GM21576 (cell line): ENCODE measurements around the gene GNRH2.
"Not testable (repeated sequence)": the region's sequence is repeated elsewhere in the genome, so short reads cannot be mapped to it uniquely, and the experiment has no call there.

Source experiments
- ATAC-seq: cut with Tn5 transposase; IDR thresholded peaks from one replicate; pipeline ENCODE4 v1.9.1; 2021; ENCODE audit warnings: mild to moderate bottlenecking, moderate library complexity; ENCODE audit not compliant: unreplicated experiment

The GNRH2 gene

DNA sequence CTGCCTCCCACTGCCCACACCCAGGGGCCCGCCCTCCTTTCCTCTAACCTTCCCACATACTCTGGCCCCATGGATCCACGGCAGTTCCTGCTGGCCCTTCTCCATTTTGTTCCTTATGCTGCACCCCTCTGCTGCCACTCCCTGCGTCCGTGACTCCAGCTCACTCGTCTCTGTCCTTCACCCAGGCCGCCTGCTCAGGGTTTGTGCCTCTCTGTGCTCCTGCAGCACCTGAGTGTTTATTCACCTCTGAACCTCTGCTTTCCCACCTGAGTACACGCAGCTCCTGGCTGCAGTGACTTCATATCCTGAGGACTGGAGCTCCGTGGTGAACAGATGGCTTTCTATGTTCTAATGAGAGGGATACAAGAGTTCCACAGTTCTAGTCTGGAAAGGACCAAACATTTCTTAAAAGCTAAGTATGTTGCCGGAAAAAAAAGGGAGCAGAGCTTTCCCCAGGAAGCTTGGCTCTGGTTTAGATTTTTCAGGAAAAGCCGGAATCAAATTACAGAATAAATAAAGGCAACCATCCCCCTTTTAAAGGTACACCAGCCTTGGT lies 1.5 kb upstream of the GNRH2 start:
- ATAC-seq, result no peak

DNA sequence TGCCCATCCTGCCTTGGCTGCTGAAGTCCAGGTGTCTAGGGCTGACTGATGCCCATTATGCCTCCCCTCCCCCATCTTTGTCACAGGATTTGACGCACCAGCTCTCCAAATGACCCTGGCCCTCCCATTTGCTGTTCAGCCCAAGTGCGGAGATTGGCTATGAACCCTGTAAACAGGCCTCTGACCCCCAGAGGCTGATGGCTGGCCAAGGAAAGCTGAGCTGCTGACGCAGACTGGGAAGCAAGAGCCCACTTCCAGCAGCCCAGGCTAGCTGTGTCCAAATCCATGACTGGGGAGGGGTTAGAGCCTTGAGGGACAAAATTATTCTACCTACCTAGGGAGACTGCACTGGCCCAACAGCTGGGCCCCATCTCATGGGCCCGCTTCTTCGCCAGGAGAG lies 797 bp upstream of the GNRH2 start:
- ATAC-seq, result no peak

DNA sequence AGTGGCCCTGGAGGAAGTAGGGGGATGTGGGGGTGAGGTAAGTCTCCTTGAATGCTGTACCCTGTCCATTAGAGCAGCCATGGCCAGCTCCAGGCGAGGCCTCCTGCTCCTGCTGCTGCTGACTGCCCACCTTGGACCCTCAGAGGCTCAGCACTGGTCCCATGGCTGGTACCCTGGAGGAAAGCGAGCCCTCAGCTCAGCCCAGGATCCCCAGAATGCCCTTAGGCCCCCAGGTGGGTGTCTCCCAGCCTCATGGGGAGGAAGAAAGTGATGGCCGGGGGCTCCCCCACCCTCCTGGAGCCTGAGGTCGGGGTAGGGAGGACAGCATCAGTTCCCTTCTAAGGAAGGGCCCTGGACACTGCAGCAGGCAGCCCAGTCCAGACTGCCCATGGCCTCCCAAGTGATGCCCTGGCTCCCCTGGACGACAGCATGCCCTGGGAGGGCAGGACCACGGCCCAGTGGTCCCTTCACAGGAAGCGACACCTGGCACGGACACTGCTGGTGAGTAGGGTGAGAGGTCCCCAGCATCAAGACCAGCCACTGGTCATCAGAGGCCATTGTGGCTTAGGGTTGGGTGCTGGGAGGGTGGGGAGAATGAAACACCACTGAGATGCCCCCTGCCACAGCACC lies 1.0 kb downstream of the GNRH2 start:
- ATAC-seq, result no peak

DNA sequence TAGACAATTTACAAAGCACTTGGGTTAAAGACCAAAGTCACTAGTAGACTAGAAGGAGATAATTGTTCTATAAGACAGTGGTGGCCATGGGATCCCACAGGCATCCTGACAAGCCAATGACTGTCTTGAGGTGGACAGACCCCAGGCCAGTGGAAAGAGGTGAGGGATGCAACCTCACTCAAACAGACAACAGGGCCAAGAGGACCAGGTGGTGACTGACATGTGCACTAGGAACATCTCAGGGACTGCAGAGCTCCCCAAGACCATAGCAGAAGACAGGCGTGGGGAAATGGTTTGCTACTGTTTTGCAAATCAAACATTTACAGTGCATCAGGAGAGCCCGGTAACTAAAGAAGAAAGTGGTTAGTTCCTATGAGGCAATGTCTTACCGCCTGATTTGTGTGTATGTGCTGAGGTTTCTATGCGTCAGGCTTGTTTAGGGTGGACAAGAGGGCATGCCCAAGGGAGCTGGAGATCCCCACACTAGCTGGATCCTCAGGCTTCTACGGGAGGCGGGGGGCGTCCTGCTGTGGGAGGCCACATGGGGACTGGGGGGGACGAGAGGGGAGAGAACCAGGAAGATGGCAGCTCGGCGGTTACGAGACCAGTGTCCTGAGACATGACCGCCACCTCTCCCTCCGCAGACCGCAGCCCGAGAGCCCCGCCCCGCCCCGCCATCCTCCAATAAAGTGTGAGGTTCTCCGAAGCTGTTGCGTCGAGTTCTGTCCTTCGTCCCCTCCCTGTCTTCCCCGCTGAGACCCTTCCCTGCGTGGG lies 1.8 kb downstream of the GNRH2 start:
- peak; percentile 30 for ATAC-seq

DNA sequence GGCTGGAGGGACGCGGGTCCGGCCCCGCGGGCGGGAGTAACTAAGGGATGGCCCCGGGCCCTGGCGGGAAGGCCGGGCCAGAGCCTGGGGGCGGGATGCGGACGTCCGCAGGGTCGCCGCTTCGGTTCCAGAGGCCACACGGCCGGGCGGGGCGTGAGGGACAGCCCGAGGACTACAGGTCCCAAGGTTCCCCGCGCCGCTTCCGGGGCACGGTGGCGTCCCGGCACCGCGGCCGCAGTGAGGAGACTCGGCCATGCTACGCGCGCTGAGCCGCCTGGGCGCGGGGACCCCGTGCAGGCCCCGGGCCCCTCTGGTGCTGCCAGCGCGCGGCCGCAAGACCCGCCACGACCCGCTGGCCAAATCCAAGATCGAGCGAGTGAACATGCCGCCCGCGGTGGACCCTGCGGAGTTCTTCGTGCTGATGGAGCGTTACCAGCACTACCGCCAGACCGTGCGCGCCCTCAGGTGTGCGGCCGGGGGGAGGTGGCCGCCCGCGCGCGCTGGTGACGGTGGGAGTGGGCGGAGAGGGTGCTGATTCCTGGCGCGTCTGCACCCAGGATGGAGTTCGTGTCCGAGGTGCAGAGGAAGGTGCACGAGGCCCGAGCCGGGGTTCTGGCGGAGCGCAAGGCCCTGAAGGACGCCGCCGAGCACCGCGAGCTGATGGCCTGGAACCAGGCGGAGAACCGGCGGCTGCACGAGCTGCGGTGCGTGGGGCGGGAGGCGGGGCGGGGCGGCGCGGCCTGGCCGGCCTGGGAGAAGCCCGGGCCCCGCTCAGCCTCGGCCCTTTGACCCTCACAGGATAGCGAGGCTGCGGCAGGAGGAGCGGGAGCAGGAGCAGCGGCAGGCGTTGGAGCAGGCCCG lies 2.6 kb downstream of the GNRH2 start, which contains the start of gene MRPS26:
Gene MRPS26 (plus strand): TSS at position 237 of the 861 bp plus-strand sequence. CDS start 17 bp downstream, at position 254.
- peak; percentile 86 for ATAC-seq

DNA sequence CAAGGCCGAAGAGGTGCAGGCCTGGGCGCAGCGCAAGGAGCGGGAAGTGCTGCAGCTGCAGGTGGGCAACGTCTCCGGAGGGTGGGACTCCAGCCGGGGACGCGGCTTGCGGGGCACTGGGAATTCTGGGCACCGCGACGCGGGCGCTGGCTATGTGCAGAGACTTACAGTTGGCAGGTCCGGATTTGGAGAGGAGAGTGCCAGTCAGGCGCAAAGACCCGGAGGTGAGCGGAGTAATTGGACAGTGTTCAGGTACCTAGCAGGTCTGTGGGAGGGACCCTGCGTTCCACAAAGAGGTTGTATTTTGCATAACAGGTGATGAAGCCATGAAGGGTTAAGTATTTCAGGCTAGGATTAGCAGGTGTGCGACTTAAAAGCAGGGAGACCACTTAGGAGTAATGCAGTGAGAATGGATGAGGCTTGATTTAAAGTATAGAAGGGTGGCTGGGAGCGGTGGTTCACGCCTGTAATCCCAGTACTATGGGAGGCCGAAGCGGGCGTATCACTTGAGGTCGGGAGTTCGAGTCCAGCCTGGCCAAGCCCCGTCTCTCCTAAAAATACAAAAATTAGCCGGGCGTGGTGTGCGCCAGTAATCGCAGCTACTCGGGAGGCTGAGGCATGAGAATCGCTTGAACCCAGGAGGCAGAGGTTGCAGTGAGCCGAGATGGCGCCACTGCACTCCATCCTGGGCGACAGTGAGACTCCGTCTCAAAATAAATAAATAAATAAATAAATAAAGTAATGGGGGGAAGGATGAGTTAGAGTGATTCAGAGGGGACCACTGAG lies 3.4 kb downstream of the GNRH2 start:
- ATAC-seq, result peak; percentile 2

DNA sequence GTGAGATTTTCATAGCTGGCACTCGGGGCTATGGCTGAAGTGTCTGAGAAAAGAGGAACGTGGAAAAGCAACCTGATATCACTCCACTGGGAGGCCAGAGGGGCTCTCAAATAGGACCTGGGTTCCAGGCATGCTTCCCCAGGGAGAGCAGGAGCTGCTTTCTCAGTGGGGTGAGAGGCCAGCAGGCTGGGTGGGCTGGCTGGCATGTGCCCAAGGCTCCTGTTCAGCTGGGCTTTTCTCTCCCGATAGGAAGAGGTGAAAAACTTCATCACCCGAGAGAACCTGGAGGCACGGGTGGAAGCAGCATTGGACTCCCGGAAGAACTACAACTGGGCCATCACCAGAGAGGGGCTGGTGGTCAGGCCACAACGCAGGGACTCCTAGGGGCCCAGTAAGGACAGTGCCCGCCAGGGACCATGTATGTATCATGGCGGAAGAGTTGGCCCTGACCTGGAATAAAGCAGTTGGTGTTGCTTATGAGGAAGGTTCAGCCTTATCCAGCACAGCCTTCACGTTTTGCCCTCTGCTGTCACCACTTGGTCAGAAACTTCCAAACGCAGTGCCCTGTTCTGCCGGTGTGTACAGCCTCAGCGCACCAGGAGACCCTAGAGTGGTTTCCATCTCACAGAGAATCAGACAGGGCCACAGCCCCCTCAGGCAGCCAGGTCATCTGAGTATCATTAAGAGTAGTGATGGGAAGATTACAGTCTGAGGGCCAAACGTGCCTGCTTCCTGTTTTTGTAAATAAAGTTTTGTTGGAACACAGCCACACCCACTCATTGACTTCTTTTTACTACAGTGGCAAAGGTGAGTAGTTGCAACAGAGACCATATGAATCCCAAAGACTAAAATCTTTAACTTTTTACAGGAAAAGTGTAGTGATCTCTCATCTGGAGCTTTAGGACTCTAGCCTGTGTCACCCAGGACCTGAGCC lies 4.3 kb downstream of the GNRH2 start:
- ATAC-seq, result no peak

DNA sequence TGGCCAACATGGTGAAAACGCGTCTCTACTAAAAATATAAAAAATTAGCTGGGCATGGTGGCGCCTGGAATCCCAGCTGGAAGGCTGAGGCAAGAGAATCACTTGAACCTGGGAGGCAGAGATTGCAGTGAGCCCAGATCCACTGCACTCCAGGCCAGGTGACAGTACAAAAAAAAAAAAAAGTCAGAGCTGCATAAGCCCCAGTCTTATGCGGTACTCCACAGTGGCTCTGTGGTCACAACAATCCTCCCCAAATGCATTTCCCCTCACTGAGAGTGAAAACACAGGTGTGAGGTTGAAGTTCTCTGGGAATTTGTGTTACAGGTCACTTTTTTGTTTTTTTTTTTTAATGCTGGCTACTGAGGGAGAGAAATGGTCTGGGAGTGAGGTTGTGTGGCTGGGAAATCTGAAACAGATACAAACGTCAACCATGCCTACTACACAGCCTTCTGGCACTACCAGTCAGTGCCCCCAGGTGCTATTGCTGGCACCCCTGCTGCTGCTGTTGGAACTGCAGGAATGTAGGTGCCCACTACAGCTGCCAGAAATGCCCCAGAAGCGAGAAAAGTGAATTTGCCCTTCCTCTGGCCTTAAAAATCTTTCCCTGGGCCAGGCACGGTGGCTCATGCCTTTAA lies 8.1 kb downstream of the GNRH2 start:
- ATAC-seq, result no peak

DNA sequence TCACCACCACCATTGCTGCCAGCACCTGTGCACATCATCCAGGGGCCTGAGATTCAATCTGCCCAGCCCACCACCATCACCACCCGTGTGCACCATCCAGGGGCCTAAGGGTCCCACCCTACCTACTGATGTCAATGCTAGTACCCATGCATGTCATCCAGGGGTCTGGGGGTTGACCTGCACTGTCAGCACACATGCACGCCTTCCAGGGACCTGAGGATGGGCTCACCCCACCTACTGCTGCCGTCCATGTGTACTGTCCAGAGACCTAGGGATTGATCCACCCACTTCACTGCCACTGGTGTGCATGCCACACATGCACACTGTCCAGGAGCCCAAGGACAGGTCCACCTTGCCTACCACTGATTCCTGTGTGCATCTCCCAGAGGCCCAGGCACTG lies 16.1 kb downstream of the GNRH2 start:
- no peak for ATAC-seq

DNA sequence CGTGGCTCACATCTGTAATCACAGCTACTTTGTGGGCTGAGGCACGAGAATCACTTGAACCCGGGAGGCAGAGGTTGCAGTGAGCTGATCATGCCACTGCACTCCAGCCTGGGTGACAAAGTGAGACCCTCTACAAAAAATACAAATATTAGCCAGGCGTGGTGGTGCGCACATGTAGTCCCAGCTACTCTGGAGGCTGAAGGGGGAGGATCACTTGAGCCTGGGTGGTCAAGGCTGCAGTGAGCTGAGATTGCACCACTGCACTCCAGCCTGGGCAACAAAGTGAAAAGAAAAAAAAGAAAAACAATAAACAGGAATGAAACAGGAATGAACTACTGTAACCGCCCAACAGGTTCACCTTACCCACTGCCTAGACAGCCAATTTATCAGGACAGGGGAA lies 20.7 kb downstream of the GNRH2 start:
- ATAC-seq, result not testable (repeated sequence)

DNA sequence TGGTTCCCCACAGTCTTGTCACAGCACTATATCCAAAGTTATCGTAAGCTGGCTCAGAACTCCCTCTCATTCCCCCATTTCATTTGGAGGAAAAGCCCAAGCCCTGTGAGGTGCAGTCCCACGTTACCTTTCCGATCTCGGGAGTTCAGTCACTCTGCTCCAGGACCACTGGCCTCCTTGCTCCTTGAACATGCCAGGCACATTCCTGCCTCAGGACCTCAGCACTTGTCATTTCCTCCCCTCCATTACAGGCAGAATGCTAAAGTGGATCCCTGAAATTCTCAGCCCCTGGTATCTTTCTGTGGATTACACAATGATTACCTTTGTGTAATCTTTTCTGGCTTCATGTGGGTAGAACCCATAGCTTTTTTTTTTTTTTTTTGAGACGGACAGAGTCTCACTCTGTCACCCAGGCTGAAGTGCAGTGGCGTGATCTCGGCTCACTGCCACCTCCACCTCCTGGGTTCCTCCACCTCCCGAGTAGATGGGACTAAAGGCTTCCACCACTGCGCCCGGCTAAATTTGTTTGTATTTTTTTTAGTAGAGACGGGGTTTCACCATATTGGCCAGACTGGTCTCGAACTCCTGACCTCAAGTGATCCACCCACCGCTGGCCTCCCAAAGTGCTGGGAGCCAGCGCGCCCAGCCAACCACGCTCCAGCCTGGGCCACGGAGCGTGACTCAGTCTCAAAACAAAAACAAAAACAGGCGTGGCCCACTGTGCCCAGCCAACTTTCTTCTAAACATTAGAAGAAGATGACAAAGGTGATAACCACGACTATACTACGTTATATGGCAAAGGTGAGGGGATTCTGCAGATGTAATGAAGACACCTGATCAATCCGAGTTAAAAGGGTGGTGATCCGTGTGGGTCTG lies 24.0 kb downstream of the GNRH2 start:
- no peak for ATAC-seq

DNA sequence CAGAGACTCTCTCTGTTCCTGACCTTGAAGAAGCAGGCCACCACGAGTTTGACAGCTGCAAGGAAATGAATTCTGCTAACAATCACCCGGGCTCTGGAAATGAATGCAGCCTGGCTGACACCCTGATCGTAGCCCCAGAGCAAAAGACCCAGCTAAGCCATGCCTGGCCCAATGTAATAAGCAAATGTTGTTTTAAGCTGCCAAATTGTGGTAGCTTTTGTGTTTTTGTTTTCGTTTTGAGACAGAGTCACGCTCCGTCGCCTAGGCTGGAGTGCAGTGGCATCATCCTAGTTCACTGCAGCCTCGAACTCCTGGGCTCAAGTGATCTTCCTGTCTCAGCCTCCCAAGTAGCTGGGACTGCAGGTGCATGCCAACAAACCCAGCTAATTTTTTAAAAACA lies 24.7 kb downstream of the GNRH2 start:
- ATAC-seq, result no peak

DNA sequence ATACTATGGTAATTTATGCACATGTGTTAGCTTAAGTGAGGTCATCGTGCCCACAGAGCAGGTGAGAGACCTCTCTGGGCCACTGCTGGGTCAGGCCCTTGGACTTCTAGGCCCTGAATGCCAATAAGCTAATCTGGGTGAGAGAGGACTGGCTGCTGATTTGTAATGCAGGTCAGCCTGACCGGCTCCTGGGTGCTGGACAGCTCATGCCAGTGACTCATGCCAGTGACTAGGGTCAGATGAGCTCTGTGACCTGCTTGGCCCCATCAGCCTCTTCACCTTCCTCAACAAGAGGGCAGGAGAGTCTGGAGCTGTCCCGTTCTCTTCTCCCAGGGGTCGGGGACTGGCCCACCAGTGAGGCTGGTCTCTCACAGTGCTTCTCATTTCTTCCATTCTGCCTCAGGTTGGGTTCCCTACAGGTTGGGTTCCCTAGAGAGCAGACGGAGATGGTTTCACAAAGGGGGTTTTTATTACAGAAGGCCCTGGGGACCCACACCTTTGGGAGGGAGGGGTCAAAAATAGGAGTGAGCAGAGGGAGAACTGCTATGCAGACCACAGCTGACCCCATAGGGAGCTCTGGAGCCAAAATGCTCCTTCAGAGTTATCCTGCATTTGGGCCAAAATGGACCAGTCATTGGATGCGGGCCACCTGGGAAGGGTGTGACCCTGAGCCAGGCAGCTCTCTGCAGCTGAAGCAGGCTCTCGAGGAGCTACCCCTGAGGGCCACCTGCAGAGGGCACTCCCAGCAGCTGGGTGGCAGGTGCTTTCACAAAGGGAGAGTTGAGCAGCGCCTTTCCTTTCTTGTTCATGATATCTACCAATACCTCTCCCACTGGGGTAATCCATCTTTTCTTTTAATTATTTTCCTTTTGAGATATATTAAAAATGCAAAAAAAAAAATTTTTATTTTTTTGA lies 25.8 kb downstream of the GNRH2 start:
- ATAC-seq, result no peak

DNA sequence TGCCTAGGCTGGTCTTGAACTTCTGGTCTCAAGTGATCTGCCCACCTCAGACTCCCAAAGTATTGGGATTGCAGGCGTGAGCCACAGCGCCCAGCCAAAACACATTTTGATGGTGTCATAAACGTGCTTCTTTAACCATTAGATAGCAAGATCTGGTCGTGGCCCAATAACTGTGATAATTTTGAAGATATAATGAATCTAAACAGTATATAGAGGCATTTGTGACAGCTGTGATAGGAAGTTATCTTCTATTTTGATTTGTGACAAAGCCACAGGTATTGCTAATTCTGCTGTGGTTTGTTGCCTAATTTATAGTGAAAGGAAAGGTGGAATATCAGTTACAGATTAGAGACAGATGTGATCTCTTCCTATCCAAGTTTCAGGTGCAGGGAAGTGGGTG lies 27.3 kb downstream of the GNRH2 start:
- ATAC-seq, result no peak

DNA sequence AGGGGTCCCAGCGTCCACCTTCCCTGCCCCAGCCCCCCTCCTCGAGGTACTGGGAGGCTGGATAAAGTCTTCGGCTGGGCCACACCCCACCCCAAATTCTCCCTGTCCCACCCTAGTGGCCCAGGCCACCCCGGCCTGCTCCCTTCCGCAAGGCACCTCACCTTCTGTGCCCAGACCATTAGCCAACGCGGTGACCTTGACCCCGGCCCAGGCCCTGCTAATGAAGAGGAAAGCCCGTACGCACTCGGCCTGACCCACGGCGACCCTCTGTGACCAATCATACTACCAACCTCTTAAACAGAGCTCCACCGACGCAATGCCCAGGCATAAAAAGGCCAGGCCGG lies 27.8 kb downstream of the GNRH2 start:
- no peak for ATAC-seq

DNA sequence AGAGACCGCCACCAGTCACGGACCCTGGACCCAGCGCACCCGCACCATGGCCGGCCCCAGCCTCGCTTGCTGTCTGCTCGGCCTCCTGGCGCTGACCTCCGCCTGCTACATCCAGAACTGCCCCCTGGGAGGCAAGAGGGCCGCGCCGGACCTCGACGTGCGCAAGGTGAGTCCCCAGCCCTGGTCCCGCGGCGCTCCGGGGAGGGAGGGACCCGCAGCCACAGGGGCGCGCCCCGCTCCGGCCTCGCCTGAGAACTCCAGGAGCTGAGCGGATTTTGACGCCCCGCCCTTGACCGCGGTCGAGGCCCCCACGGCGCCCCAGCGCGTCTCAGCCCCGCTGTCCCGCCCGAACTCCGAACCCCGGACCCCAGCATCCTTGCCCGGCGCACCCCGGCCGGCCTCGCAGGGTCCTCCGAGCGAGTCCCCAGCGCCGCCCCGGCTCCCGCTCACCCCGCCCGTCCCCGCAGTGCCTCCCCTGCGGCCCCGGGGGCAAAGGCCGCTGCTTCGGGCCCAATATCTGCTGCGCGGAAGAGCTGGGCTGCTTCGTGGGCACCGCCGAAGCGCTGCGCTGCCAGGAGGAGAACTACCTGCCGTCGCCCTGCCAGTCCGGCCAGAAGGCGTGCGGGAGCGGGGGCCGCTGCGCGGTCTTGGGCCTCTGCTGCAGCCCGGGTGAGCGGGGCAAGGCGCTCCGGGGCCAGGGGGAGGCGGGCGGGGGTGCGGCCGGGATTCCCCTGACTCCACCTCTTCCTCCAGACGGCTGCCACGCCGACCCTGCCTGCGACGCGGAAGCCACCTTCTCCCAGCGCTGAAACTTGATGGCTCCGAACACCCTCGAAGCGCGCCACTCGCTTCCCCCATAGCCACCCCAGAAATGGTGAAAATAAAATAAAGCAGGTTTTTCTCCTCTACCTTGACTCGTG lies 28.4 kb downstream of the GNRH2 start, which contains the start of gene OXT:
Gene OXT (plus strand): TSS at position 11 of the 920 bp plus-strand sequence. CDS start 36 bp downstream, at position 47.
- no peak for ATAC-seq
